Osteocyte (in vitro differentiated cells): ENCODE data around the gene ACKR2. TPM values are rescaled to one million over a fixed set of nuclear protein-coding genes. Genes with fewer than 3 reads are reported as not detected.

ENCODE experiments used
- DNase-seq: peaks from one replicate; pipeline ENCODE4 v3.0.0; 2021; ENCODE audit warnings: mixed read lengths; ENCODE audit not compliant: unreplicated experiment; ENCODE audit errors: extremely low spot score
- H3K27ac Mint-ChIP-seq: one replicate; pipeline ENCODE4 v1.8.0; 2021; ENCODE audit warnings: mild to moderate bottlenecking, mixed read lengths; ENCODE audit not compliant: unreplicated experiment
- H3K27me3 Mint-ChIP-seq: one replicate; pipeline ENCODE4 v1.8.0; 2021; ENCODE audit warnings: mixed read lengths; ENCODE audit not compliant: unreplicated experiment
- H3K36me3 Mint-ChIP-seq: one replicate; pipeline ENCODE4 v1.8.0; 2021; ENCODE audit warnings: mixed read lengths; ENCODE audit not compliant: unreplicated experiment
- H3K4me1 Mint-ChIP-seq: one replicate; pipeline ENCODE4 v1.8.0; 2021; ENCODE audit warnings: mixed read lengths; ENCODE audit not compliant: unreplicated experiment
- H3K4me3 Mint-ChIP-seq: one replicate; pipeline ENCODE4 v1.8.0; 2021; ENCODE audit warnings: mild to moderate bottlenecking, moderate library complexity, mixed read lengths; ENCODE audit not compliant: unreplicated experiment
- H3K9me3 Mint-ChIP-seq: one replicate; pipeline ENCODE4 v1.8.0; 2021; ENCODE audit warnings: mixed read lengths; ENCODE audit not compliant: unreplicated experiment
- CTCF ChIP-seq: fragments of 200-600 bp; sonication (generic); IDR thresholded peaks from 2 replicates; pipeline ENCODE4 v1.5.0; 2021; ENCODE audit warnings: antibody characterized with exemption, mild to moderate bottlenecking, moderate library complexity
- total RNA-seq: library from RNA; stranded (reverse); gene quantifications from 2 replicates; pipeline ENCODE4 v1.2.1, GENCODE V29; 2021

The ACKR2 gene
- total RNA-seq, 1 donor from 2014 or later = 0.19 TPM

DNA sequence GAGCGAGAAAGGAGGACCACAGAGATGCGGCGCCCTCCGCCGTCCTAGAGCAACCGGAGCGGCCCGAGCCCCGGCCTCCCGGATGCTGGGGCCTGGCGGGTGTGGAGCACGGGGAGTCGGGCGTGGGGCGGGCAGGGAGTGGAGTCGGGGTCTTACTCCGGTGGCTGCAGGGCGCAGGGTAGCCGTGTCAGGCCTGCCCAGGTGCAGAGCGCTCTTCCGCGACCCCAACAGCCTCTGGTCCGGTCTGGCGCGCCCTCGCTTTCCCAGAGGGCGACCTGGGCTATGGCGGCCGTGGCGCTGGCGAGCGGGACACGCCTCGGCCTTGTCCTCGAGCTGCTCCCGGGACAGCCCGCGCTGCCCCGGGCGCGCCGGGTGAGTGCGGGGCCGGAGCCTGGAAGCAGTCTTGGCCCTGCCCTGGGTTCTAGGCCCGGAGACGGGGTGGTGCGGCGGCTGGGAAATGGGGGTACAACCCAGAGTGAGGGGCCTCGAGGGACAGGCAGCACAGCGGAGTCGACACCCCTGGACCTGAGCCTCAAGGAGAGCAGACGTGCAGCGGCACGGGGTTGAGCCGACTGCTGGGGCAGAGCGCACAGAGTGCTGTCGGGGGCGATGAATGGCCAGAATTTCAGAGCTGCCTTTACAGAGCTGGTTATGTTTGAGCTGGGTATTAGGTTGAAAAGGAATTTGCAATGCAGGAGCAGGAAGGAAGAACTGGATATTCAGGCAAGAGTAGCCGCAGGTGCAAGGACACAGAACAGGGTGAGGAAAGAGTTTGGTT, 97.0 kb downstream of the ACKR2 start, which contains the start of gene ZNF662:
ZNF662 (plus strand) TSS at position 73 of the 778 bp plus-strand sequence. CDS start 1,973 bp downstream, outside the sequence.
- no peaks in the 10 kb centered on the region for H3K4me1 Mint-ChIP-seq
- no peaks in the 10 kb centered on the region for H3K27me3 Mint-ChIP-seq
- H3K27ac Mint-ChIP-seq = no peak within 1 kb of the TSS
- no peak for DNase-seq
- H3K9me3 Mint-ChIP-seq = peaks cover 11% of the 10 kb centered on the region
- no peaks in the 10 kb centered on the region for H3K36me3 Mint-ChIP-seq
- TF ChIP-seq CTCF = no peak
- no peak within 1 kb of the TSS for H3K4me3 Mint-ChIP-seq

DNA sequence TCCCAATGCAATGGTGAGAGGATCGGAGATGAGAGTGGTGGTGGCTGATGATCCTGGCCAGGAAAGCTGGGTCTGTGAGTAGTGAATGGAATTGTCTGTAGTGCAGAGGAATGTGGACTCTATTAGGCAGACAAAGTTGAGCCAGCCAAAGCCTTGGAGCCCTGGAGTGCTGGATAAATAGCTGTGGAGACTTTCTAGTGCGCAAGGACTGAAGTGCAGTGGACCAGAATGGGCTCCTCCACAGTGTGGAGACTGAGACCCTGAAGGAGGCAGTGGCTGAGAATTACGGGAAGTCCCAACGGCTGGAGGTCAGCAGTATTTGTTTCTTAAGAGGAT, 97.6 kb downstream of the ACKR2 start:
- H3K4me3 Mint-ChIP-seq = no peak overlapping the region
- no peaks in the 10 kb centered on the region for H3K36me3 Mint-ChIP-seq

GRCh38 chr3:42908675-42909074, 99.4 kb downstream of the ACKR2 start:
- TF ChIP-seq CTCF = no peak
- H3K27ac Mint-ChIP-seq = no peak overlapping the region

More for the DNA sequence above, 97.6 kb downstream of the ACKR2 start:
- Mint-ChIP-seq H3K27ac (no peak overlapping the region), H3K27me3 (no peaks in the 10 kb centered on the region), H3K4me1 (no peaks in the 10 kb centered on the region), H3K9me3 (peaks cover 11% of the 10 kb centered on the region)
- TF ChIP-seq CTCF = no peak
- no peak for DNase-seq

DNA sequence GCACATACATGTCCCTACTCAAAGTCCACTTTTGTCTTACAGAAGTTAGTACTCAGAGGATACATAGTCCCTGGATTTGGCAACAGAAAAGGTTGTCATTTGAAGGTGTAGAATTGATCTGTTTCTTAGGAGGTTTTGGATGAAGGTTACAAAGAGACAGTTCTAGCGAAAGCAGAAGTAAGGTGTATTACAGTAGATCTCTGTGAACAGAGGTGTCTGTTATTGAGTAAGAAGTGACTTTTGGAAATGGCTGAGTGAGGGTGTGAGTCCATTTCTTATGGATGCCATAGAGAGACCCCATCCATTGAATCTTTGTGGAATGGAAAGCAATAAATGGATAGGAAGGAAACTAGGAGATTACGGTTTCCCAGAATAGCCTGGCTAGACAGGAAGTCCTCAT, 102.3 kb downstream of the ACKR2 start:
- no peaks in the 10 kb centered on the region for H3K4me1 Mint-ChIP-seq
- no peak for TF ChIP-seq CTCF
- H3K27ac Mint-ChIP-seq = no peak overlapping the region
- peaks cover 39% of the 10 kb centered on the region for H3K9me3 Mint-ChIP-seq
- no peak overlapping the region for H3K4me3 Mint-ChIP-seq
- no peak for DNase-seq
- H3K36me3 Mint-ChIP-seq = no peaks in the 10 kb centered on the region
- H3K27me3 Mint-ChIP-seq = no peaks in the 10 kb centered on the region

More at GRCh38 chr3:42908675-42909074, 99.4 kb downstream of the ACKR2 start:
- Mint-ChIP-seq H3K4me3 (no peak overlapping the region), H3K4me1 (no peaks in the 10 kb centered on the region), H3K9me3 (peaks cover 19% of the 10 kb centered on the region), H3K36me3 (no peaks in the 10 kb centered on the region), H3K27me3 (no peaks in the 10 kb centered on the region)
- peak; percentile 69 for DNase-seq

GRCh38 chr3:42914771-42915515, 105.7 kb downstream of the ACKR2 start:
- peak; percentile 11 for DNase-seq
- TF ChIP-seq CTCF = no peak
- no peak overlapping the region for H3K4me3 Mint-ChIP-seq
- no peak overlapping the region for H3K27ac Mint-ChIP-seq
- no peaks in the 10 kb centered on the region for H3K4me1 Mint-ChIP-seq
- no peaks in the 10 kb centered on the region for H3K27me3 Mint-ChIP-seq
- H3K36me3 Mint-ChIP-seq = no peaks in the 10 kb centered on the region
- H3K9me3 Mint-ChIP-seq = peaks cover 47% of the 10 kb centered on the region
